Femur (tissue), 1 donor: ENCODE results near the gene NPAS4.
"Not testable (repeated sequence)": the region's sequence is repeated elsewhere in the genome, so short reads cannot be mapped to it uniquely, and the experiment has no call there.

Source experiments
- DNase-seq: peaks from one replicate; pipeline ENCODE4 v3.0.0-alpha.2; 2017

The NPAS4 gene

DNA sequence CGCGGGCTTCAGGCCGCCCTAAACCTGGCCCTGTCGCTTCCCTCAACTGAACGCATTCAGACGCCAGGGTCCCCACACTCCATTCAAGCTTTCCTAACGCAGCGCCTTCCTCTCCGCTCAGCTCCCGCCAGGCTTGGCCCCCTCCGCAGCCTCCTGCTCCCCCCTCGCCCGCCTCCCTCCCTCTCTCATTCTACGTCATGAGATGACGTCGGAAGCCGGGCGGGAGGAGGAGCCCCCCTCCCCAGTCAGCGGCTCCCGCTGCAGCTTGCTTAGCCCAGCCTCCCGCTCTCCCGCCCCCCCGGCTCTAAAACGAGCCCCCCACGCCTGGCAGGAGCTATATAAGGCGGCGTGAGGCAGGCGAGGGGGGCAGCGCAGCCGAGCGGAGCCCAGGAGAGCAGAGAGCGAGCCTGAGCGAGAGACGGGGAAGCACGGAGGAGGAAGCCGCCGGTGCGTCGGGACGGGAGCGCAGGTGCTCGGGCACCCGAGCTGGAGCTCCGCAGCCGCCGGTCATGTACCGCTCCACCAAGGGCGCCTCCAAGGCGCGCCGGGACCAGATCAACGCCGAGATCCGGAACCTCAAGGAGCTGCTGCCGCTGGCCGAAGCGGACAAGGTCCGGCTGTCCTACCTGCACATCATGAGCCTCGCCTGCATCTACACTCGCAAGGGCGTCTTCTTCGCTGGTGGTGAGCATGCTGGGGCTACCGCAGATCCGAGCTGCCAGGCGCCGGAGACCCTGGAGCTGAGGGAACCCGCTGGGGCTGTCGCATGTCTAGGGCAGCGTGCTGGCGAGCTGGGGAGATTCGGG, at the start of gene NPAS4:
Gene NPAS4, plus strand, starts transcription at position 365 of the 806 bp plus-strand sequence. Its CDS starts 145 bp downstream, at position 510.
- DNase-seq: no peak

DNA sequence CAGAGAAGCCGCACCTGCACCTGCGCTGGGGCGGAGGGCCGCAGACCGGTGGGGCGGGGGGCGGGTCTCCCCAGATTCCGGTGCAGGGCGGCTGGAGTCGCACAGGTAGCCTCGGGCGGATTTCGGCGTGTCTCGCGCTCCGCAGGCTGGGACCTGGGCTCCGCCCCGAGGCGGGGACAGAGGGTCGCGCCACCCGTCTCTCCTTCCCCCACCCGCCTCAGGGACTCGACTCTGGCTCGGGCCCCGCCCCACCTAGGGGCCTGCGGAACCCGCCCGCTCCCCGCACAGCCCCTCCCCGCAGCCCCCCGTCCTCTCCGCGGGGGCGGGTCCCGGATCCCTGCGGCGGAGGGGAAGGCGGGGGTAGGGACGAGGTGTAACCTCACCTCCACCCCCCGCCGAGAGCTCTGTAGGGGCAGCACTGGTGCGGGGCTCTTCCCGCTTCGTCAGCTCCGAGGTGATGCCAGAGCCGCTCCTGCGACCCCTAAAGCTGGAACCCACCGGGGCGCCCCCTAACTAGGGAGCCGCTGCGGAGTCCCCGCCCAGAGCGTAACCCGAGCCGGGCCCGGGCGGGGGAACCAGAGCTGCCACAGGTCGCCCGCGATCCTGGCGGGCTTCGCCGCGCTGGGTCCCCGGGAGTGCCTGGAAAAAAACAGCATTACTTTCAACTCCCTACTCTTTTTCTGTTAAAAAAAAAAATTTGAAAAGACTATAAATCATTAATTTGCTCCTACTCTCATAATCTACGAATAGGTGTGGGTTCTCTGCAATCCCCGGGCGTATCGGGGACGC, 49.0 kb upstream of the NPAS4 start, which contains the start of gene SLC29A2:
Gene SLC29A2, minus strand, starts transcription at position 134 of the 789 bp plus-strand sequence. CDS start 169 bp downstream, outside the sequence.
- peak; percentile 62 for DNase-seq

DNA sequence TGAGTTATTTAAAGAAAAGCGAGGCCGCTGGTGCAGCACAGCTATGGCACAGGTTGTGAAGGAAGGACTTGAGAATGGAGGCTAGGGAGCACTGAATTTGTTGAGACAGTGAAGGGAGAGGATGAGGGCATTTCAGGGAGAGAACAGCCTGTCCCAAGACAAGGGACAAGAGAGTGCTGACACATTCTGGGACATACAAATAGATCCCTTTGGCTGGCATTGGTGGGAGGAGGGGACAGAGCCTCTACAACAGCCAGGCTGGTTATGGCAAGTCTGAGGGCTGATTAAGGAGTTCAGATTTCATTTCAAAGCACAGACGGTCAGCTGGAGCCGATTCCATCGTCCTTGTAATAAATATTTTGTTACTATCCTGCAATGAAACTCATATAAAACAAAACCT, 47.6 kb upstream of the NPAS4 start:
- no peak for DNase-seq

DNA sequence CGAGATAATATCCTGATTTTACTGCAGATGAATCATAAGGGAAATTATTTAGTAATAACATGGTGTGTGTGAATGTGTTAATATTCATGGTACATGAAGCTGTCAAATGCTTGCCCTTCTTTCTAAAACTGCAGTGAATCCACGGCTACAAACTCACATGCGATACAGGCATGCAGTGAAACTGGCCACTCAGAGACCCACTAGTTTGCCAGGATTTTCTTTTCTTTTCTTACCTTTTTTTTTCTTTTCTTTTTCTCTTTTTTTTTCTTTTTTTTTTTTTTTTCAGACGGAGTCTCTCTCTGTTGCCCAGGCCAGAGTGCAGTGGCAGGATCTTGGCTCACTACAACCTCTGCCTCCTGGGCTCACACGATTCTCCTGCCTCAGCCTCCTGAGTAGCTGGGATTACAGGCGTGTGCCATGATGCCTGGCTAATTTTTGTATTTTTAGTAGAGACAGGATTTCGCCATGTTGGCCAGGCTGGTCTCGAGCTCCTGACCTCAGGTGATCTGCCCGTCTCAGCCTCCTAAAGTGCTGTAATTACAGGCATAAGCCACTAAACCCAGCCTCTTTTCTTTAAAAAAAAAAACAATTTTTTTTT, 47.0 kb upstream of the NPAS4 start:
- not testable (repeated sequence) for DNase-seq

DNA sequence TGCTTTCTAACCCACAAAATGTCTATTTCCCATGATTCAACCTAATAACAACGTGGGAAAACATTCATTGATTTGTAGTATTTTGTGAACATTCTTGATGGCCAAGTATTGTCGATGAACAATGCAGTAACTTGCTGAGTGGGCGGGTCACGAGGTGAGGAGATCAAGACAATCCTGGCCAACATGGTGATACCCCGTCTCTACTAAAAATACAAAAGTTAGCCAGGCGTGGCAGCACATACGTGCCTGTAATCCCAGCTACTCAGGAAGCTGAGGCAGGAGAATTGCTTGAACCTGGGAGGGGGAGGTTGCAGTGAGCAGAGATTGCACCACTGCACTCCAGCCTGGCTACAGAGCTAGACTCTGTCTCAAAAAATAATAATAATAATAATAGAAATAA, 40.6 kb upstream of the NPAS4 start:
- DNase-seq: not testable (repeated sequence)

DNA sequence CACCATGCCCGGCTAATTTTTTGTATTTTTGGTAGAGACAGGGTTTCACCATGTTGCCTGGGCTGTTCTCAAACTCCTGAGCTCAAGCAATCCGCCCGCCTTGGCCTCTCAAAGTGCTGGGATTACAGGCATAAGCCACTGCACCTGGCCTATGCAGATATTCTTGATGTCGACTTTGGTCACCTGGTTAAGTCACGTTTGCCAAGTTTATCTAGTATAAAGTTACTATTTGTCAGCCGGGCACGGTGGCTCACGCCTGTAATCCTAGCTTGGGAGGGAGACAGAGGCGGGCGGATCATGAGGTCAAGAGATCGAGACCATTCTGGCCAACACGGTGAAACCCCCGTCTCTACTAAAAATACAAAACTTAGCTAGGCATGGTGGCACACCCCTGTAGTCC, 36.5 kb upstream of the NPAS4 start:
- DNase-seq: not testable (repeated sequence)

DNA sequence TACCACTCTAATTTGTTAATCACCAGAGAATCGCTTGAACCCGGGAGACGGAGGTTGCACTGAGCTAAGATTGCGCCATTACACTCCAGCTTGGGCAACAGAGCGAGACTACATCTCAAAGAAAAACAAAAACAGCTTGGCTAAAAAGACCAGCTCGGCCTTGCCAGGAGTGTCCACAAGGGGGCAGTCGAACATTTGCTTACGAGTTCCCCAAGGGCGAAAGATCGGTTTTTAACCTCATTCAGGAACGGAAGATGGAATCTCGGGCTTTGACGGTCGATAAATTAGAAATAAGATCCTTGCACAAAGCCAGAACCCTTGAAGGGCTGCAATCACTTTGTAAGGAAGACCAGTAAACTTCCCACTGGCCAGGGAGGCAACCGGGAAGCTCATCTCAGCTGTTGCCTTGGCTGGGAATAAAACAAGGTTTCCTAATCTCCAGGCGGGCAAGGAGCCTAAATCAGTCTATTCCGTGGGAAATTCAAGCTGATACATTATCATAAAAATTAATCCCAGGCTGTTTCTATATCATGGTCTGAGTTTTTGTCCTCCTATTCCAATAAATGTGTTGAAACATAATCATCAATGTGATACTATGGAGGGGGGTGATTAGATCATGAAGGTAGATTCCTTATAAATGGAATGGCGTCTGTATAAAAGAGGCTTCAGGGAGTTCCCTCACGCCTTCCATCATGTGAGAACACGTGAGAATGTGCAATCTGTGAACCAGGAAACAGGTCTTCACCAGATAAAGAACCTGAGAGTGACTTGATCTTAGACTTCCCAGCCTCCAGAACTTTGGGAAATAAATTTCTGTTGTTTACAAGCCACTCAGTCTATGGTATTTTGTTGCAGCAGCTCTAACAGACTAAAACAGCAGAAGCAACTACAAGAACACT, 34.4 kb upstream of the NPAS4 start:
- peak; percentile 83 for DNase-seq

DNA sequence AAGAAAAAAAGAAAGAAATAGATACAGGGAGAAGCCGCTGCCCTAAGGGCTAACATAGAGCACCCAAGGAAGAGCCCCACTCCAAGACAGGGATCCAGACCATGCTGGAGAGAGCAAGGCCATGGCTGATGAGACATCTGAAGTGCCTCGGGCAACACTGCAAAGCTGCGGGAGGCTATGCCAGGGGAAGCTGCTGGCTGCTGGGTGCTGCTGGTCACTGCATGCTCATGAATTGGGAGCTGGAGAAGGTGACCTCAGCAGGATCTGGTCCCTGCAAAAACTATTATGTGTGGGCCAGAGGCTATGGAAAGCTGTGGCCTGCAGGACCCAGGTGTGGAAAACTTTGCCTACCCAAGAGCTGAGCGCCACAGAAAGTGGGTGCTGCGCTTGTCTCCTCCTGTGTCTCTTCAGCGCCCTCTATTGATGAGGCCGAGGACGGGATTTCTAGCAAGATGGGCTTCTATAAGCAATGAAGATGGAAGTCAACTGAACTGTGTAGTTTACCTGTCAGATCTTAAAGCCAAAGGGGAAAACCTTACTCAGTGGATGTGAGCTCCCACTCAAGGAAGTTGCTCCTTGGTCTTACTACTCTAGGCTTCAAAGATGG, 32.0 kb upstream of the NPAS4 start:
- DNase-seq: peak; percentile 52

DNA sequence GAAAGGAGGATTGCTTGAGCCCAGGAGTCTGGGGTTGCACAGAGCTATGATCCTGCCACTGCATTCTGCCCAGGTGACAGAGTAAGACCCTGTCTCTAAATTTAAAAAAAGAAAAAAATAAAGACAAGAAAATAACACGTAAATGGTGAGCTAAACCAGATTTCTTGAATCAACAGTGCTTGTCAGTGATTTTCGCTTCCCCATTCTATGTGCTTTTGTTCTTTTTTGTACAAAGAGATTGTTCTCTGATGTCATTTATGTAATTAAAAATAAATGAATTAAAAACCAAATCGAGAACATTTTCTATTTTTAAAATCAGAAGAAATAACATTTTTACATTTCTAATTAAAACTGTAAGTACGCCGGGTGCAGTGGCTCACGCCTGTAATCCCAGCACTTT, 29.5 kb upstream of the NPAS4 start:
- no peak for DNase-seq

DNA sequence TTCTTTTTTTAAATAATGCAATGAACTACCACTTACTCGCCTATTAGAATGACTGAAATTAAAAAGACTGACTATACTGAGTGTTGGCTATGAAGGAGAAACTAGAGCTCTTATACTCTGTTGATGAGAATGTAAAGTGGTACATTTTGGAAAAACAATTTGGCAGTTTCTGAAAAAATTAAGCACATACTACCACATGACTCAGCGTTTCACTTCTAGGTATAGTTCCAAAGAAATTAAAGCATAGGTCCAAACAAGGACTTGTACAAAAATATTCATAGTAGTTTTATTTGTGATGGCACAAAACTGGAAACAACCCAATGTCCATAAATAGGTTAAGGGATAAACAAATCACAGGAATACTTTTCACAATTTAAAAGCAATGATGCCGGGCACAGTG, 26.9 kb upstream of the NPAS4 start:
- DNase-seq: no peak

DNA sequence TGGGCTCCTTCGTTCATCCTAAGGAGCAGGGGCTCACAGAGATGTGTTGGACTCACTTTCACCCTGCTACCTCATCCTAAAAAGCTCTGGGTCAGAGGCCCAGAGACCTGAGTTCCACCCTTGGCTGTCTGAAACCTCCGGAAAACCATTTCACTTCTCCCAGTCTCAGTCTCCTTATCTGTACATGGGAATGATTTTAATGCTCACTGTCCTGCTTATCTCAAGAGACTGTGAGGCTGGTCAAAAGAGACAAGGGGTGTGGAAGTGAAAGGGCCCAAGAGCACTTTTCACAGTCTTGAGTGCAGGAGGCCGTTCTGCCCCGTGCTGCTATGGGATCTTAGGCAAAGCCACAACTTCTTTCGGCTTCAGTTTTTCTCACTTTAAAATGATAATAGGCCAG, 13.2 kb upstream of the NPAS4 start:
- DNase-seq: no peak

DNA sequence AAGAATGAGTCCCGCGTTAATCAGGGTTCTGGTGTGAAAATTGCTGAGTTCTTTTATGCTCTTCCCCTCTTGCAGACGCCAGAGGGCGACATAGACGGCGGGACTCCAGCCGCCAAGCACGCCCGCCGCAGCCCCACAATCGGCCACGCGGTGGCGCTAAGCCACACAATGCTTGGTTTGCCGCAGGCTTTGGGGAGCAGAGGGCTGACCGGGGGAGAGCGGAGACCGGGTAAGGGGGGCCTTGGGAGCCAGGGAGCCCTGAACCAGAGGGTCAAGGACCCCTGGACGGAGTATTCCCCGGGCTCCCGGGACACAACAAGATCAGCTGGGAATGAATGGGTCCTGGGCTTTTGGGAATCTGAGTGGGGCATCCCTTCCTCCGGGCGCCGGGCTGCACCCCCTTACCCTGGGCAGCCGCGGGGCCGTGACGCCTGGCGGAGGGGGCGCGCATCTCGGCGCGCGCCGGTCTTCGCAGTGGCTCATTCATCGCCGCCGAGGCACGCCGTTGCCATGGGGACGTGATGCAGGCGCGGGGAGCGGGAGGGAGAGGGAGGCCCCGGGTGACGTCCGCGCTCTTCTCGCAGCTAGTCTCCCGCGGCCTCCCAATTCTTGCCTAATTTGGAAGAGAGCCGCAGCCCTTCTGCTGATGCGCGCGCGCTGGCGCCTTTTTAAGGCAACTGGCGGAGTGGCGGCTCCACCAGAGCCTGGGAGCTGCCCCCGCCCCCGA, 12.2 kb upstream of the NPAS4 start:
- peak; percentile 93 for DNase-seq

DNA sequence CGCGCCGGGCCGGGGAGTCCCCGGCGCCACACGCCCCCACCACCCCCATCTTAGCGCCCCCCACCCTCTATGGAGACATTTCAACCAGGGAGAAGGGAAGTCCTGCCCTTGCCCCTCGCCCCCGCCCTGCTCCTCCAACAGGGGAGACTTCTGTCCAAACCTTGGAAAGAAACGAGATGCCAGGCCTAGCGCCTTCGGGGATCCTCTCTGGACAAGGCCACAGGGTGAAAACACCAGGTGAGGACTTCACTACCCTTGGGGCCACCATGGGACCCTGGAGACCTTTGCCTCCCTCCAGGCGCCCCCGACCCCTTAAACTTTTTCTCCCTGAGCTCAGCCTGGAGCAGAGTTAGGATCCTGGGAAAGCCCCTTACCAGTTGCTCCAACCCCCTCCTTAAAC, 11.6 kb upstream of the NPAS4 start:
- no peak for DNase-seq

DNA sequence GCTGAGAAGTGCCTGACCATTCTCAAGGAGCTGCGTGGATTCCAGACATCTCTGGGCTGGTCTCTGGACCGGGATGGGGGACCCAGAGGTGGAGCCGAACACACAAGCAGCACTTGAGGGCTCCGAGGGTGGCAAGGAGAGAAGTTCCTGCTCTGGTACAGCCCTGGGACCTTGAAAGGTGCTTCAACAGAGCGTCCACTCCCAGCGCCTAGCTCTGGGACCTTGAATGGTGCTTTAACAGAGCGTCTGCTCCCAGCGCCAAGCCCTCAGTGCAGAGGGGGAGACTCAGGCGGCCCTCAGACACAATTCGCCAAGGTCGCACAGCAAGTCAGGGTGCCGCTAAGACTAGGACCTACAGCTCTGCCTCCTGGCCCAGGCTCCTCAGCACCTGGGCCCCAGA, 10.6 kb upstream of the NPAS4 start:
- no peak for DNase-seq

DNA sequence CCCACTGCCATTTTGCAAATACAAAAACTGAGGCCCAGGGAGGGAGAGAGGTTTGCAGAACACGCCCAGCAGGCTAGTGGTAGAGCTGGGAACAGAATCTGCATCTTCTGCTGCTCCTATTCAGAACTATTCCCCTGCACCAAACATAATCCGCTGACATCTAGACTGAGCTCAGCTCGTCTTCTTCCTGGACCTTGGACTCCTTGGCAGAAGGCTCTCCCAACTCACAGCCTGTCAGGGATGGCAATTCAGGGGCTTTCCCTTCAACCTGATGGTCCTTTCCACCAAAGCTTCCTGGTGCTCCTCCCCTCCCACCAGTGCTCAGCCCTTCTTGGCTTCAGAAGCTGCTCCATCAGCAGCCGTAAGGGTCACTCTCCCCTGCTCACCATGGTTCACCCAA, 9.5 kb upstream of the NPAS4 start:
- DNase-seq: no peak

DNA sequence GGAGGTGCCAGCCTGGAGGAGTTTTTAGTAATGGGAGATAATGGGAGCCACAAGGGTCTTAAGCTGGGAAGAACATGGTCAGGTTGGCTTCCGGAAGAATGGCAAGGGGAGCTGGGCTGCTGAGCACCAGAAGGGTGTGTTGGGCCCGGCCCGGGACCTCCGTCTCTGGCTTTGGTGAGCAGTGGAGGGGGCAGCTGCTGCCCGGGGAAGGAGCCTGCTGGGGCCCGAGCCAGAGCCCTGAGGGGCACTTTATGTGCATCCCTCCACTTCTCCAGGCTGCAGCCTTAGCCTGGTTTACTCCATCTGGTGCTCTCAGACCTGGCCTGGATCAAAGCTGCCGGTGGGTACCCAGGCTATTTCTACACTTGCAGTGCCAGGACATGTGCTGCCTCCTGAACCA, 8.7 kb upstream of the NPAS4 start:
- no peak for DNase-seq

DNA sequence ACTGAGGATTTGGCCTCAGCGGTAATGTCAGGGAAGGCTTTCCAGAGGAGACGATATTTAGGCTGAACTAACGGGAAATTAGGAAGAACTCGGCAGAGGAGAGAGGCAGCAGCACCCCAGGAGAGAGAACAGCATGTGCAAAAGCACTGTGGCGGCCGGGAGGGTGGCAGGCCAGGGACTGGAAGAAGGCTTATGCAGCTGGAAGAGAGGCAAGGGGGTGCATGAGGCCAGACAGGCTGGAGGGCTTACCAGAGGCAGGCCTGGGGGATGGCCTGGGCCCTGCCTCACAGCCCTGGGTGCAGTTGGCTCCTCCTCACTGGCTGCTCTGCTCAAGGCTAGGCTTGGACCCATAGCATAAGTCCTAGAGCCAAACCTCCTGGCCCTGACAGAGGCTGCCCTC, 7.7 kb upstream of the NPAS4 start:
- DNase-seq: no peak

DNA sequence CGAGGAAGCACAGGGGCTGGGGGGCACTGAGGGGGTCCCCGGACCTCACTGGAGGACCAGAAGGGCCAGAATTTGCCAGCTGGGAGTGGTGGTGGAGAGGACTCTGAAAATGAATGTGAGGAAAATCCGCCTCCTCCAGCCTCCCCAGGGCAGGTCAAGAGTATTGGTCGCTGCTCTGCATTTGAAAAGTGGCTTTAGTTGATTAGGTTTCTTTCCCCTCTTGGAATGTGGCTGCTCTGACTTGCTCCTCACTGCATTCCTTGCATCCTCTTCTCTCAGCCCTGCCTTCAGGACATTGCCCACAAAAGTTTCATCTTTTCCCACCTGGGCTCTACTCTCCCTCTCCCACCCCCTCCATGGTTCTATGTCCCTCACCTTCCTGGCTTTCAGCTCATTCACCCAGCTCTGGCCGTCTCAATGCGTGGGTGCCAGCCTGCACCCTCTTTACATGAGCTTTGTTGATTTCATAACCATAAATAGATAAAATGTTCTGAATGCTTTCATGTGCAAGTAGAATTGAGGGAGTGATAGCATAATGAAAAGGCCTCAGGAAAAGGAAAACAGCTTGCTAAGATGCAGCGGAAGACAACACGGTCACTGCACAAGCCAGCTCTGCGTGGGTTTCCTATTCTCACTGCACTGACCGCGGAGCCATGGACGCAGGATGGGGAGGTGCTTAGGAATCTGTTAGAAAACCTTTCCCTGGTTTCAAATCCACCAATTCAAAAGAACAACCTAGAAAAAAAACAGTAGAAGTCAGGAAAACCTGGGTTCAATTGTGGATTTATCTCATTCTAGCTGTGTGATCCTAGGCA, 6.5 kb upstream of the NPAS4 start:
- DNase-seq: no peak

DNA sequence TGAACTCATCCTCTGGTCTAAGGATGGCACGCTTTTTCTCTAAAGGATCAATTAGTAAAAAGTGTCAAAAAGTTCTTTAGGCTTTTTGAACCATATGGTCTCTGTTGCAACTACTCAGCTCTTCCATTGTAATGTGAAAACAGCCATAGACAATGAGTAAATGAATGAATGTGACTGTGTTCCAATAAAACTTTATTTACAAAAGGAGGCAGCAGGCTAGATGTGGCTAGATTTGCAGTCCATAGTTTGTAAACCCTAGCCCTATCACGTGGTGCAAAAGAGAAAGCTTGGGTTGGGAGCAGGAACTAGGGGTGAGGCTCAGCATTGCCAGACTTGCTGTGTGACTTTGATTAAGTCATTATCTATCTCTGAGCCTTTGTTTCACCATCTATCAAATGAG, 5.4 kb upstream of the NPAS4 start:
- DNase-seq: no peak

DNA sequence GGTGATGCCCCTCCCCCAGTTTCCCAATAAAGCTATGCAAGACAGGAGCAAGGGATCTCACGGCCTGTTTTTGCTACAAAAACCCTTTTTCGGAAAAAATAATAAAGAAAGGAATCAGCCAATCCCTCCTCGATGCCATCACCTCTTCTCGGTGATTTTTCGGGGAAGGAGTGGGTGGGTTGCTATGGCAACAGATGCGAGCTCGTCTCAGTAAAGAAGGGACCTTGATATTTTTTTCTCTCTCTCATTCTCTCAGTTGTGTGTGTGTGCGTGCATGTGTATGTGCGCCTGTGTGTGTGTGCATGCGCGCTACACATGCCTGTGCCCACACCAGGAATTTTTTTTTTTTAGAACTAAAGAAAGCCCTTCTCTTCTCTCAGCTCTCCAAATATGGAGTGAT, 3.8 kb upstream of the NPAS4 start:
- DNase-seq: no peak
